Measurements from ENCODE around the gene MLH1.
"Not testable (repeated sequence)": the region's sequence is repeated elsewhere in the genome, so short reads cannot be mapped to it uniquely, and the experiment has no call there.

The MLH1 gene

GRCh38 chr3:37053337-37053736 lies 60.0 kb downstream of the MLH1 start:
- TF ChIP-seq CTCF (IDR thresholded peaks at IDR 0.05; ENCODE audit: borderline replicate concordance, insufficient read depth, low read depth, low read length), result no peak
- no peak overlapping the region for H3K4me3 ChIP-seq (ENCODE audit: low read depth, low read length)

- H3K4me3 ChIP-seq (ENCODE audit: low read depth, low read length), result no peak overlapping the region
- TF ChIP-seq CTCF (IDR thresholded peaks at IDR 0.05; ENCODE audit: borderline replicate concordance, insufficient read depth, low read depth, low read length), result no peak
Observed at GRCh38 chr3:37053753-37054152, 60.4 kb downstream of the MLH1 start.

- TF ChIP-seq CTCF (IDR thresholded peaks at IDR 0.05; ENCODE audit: borderline replicate concordance, insufficient read depth, low read depth, low read length), result no peak
- no peak overlapping the region for H3K4me3 ChIP-seq (ENCODE audit: low read depth, low read length)
Observed at GRCh38 chr3:37054370-37054769, 61.1 kb downstream of the MLH1 start.

- not testable (repeated sequence) for H3K4me3 ChIP-seq (ENCODE audit: low read depth, low read length)
Observed at GRCh38 chr3:37055077-37055476, 61.8 kb downstream of the MLH1 start.

- H3K4me3 ChIP-seq (ENCODE audit: low read depth, low read length), result no peak overlapping the region
- TF ChIP-seq CTCF (IDR thresholded peaks at IDR 0.05; ENCODE audit: borderline replicate concordance, insufficient read depth, low read depth, low read length), result no peak
Observed at GRCh38 chr3:37056826-37057225, 63.5 kb downstream of the MLH1 start.

GRCh38 chr3:37058117-37058516 lies 64.8 kb downstream of the MLH1 start:
- no peak for TF ChIP-seq CTCF (IDR thresholded peaks at IDR 0.05; ENCODE audit: borderline replicate concordance, insufficient read depth, low read depth, low read length)
- no peak overlapping the region for H3K4me3 ChIP-seq (ENCODE audit: low read depth, low read length)

GRCh38 chr3:37064747-37065146 lies 71.4 kb downstream of the MLH1 start:
- no peak overlapping the region for H3K4me3 ChIP-seq (ENCODE audit: low read depth, low read length)
- TF ChIP-seq CTCF (IDR thresholded peaks at IDR 0.05; ENCODE audit: borderline replicate concordance, insufficient read depth, low read depth, low read length), result no peak

GRCh38 chr3:37067577-37067976 lies 74.3 kb downstream of the MLH1 start:
- TF ChIP-seq CTCF (IDR thresholded peaks at IDR 0.05; ENCODE audit: borderline replicate concordance, insufficient read depth, low read depth, low read length), result no peak
- H3K4me3 ChIP-seq (ENCODE audit: low read depth, low read length), result no peak overlapping the region

Measured in GM12875 (cell line).